IPS-18a (cell line): ENCODE measurements around the gene DNAJC9.
"Not testable (repeated sequence)": the region's sequence is repeated elsewhere in the genome, so short reads cannot be mapped to it uniquely, and the experiment has no call there.

ENCODE experiments used
- H3K27ac ChIP-seq: one replicate; pipeline ENCODE4 v1.5.1; 2013; ENCODE audit warnings: low read length
- H3K27me3 ChIP-seq: one replicate; pipeline ENCODE4 v1.6.1; 2013; ENCODE audit warnings: mild to moderate bottlenecking, low read length; ENCODE audit not compliant: control insufficient read depth, insufficient read depth
- H3K36me3 ChIP-seq: one replicate; pipeline ENCODE4 v1.6.1; 2013; ENCODE audit warnings: low read depth, low read length; ENCODE audit not compliant: control insufficient read depth
- H3K4me1 ChIP-seq: one replicate; pipeline ENCODE4 v1.6.1; 2013; ENCODE audit warnings: low read depth, low read length; ENCODE audit not compliant: control insufficient read depth
- H3K4me3 ChIP-seq: one replicate; pipeline ENCODE4 v1.5.1; 2013; ENCODE audit warnings: low read length
- H3K9ac ChIP-seq: one replicate; pipeline ENCODE4 v1.6.1; 2013; ENCODE audit warnings: mild to moderate bottlenecking, low read length, moderate library complexity
- H3K9me3 ChIP-seq: one replicate; pipeline ENCODE4 v1.6.1; 2013; ENCODE audit warnings: low read depth, low read length; ENCODE audit not compliant: control insufficient read depth

Gene DNAJC9

GRCh38 chr10:73246646-73247508 is at the start of gene DNAJC9:
Gene DNAJC9, minus strand, starts transcription at chr10:73247255. Its CDS starts 66 bp downstream, at chr10:73247189.
- H3K4me3 ChIP-seq: peak within 1 kb of the TSS; percentile 97
- peak within 1 kb of the TSS; percentile 86 for H3K27ac ChIP-seq
- H3K4me1 ChIP-seq: peaks cover 6% of the 10 kb centered on the region
- no peaks in the 10 kb centered on the region for H3K9me3 ChIP-seq
- H3K27me3 ChIP-seq: no peaks in the 10 kb centered on the region
- peak within 1 kb of the TSS; percentile 96 for H3K9ac ChIP-seq
- peaks cover 54% of the 10 kb centered on the region for H3K36me3 ChIP-seq

GRCh38 chr10:73293461-73293860 is 46.4 kb upstream of the DNAJC9 start:
- no peak overlapping the region for H3K27ac ChIP-seq

GRCh38 chr10:73289958-73290357 is 42.9 kb upstream of the DNAJC9 start:
- Histone ChIP-seq H3K27ac (no peak overlapping the region), H3K4me3 (no peak overlapping the region), H3K36me3 (no peaks in the 10 kb centered on the region), H3K27me3 (no peaks in the 10 kb centered on the region), H3K9me3 (peaks cover 7% of the 10 kb centered on the region), H3K4me1 (no peaks in the 10 kb centered on the region), H3K9ac (no peak overlapping the region)

More at GRCh38 chr10:73293461-73293860, 46.4 kb upstream of the DNAJC9 start:
- Histone ChIP-seq H3K9ac (no peak overlapping the region), H3K4me3 (no peak overlapping the region), H3K4me1 (no peaks in the 10 kb centered on the region), H3K36me3 (no peaks in the 10 kb centered on the region), H3K27me3 (no peaks in the 10 kb centered on the region), H3K9me3 (peaks cover 7% of the 10 kb centered on the region)

GRCh38 chr10:73287441-73287840 is 40.4 kb upstream of the DNAJC9 start:
- Histone ChIP-seq H3K27ac (no peak overlapping the region), H3K9ac (no peak overlapping the region), H3K9me3 (peaks cover 7% of the 10 kb centered on the region), H3K4me1 (no peaks in the 10 kb centered on the region), H3K36me3 (no peaks in the 10 kb centered on the region), H3K4me3 (no peak overlapping the region), H3K27me3 (no peaks in the 10 kb centered on the region)

- Histone ChIP-seq H3K4me3 (no peak overlapping the region), H3K9me3 (no peaks in the 10 kb centered on the region), H3K9ac (no peak overlapping the region), H3K36me3 (no peaks in the 10 kb centered on the region), H3K27ac (no peak overlapping the region), H3K27me3 (no peaks in the 10 kb centered on the region), H3K4me1 (no peaks in the 10 kb centered on the region)
Observed at GRCh38 chr10:73281097-73281496, 34.0 kb upstream of the DNAJC9 start.

- H3K36me3 ChIP-seq: no peaks in the 10 kb centered on the region
- H3K27me3 ChIP-seq: no peaks in the 10 kb centered on the region
- no peaks in the 10 kb centered on the region for H3K4me1 ChIP-seq
- H3K9ac ChIP-seq: no peak overlapping the region
- no peak overlapping the region for H3K27ac ChIP-seq
- H3K9me3 ChIP-seq: no peaks in the 10 kb centered on the region
- H3K4me3 ChIP-seq: no peak overlapping the region
Observed at GRCh38 chr10:73264423-73264822, 17.4 kb upstream of the DNAJC9 start.

GRCh38 chr10:73263693-73264347 is 16.8 kb upstream of the DNAJC9 start:
- Histone ChIP-seq H3K4me3 (no peak overlapping the region), H3K27me3 (no peaks in the 10 kb centered on the region), H3K4me1 (no peaks in the 10 kb centered on the region), H3K27ac (no peak overlapping the region), H3K9ac (no peak overlapping the region), H3K9me3 (no peaks in the 10 kb centered on the region), H3K36me3 (no peaks in the 10 kb centered on the region)

- no peak overlapping the region for H3K27ac ChIP-seq
- no peaks in the 10 kb centered on the region for H3K4me1 ChIP-seq
- no peak overlapping the region for H3K9ac ChIP-seq
- no peaks in the 10 kb centered on the region for H3K36me3 ChIP-seq
- no peaks in the 10 kb centered on the region for H3K9me3 ChIP-seq
- no peaks in the 10 kb centered on the region for H3K27me3 ChIP-seq
- H3K4me3 ChIP-seq: no peak overlapping the region
Observed at GRCh38 chr10:73262880-73263555, 16.0 kb upstream of the DNAJC9 start.

GRCh38 chr10:73262105-73262730 is 15.2 kb upstream of the DNAJC9 start:
- Histone ChIP-seq H3K27ac (no peak overlapping the region), H3K4me3 (no peak overlapping the region), H3K9me3 (no peaks in the 10 kb centered on the region), H3K4me1 (no peaks in the 10 kb centered on the region), H3K9ac (no peak overlapping the region), H3K36me3 (no peaks in the 10 kb centered on the region), H3K27me3 (no peaks in the 10 kb centered on the region)

GRCh38 chr10:73261362-73261995 is 14.4 kb upstream of the DNAJC9 start:
- H3K27me3 ChIP-seq: no peaks in the 10 kb centered on the region
- no peak overlapping the region for H3K27ac ChIP-seq
- H3K9ac ChIP-seq: no peak overlapping the region
- H3K4me3 ChIP-seq: no peak overlapping the region
- H3K36me3 ChIP-seq: no peaks in the 10 kb centered on the region
- H3K9me3 ChIP-seq: no peaks in the 10 kb centered on the region
- no peaks in the 10 kb centered on the region for H3K4me1 ChIP-seq

- not testable (repeated sequence) for H3K9ac ChIP-seq, H3K4me1 ChIP-seq, H3K27me3 ChIP-seq, H3K4me3 ChIP-seq, H3K9me3 ChIP-seq, H3K36me3 ChIP-seq, H3K27ac ChIP-seq
Observed at GRCh38 chr10:73258612-73259011, 11.6 kb upstream of the DNAJC9 start.
